Measurements from ENCODE around the gene ABHD17A. TPM values are rescaled to one million over a fixed set of nuclear protein-coding genes. Genes with fewer than 3 reads are reported as not detected.

ABHD17A gene
- total and polyA plus RNA-seq, 9 donors: 55.7 to 73.5 (median 59.0) TPM

DNA sequence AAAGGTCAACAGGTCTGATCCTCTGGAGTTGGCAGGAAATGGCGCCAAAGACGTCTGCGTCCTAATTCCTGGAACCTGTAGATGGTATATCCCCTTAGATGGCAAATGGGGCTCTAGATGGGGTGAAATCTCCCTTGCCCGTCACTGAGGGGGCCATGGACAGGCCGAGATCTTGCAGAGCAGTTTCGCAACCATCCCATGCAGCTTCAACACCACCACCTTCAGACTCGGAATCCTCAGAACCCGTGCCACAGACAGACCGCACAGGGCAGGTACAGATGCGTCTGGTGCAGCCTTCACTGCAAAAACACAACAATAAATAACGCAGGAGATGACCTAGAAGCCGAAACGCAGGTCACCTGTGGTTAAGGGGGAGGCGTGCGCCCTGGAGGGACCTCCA is 54.7 kb downstream of the ABHD17A start:
- Histone ChIP-seq H3K4me1 (ENCODE audit: control insufficient read depth, insufficient read depth, low read length) (peaks cover 11% of the 10 kb centered on the region), H3K9me3 (replicated peaks; ENCODE audit: control insufficient read depth, low read depth, low read length) (no peaks in the 10 kb centered on the region), H3K27ac (ENCODE audit: low read length) (no peak overlapping the region), H3K36me3 (ENCODE audit: control insufficient read depth, insufficient read depth, low read length) (peaks cover 38% of the 10 kb centered on the region), H3K27me3 (ENCODE audit: control insufficient read depth, insufficient read depth, low read length) (no peaks in the 10 kb centered on the region), H3K4me3 (ENCODE audit: low read length) (no peak overlapping the region)
- no peak for DNase-seq
- 85% methylated on average over 4 of the region's 15 CpGs for WGBS (ENCODE audit: insufficient coverage)

DNA sequence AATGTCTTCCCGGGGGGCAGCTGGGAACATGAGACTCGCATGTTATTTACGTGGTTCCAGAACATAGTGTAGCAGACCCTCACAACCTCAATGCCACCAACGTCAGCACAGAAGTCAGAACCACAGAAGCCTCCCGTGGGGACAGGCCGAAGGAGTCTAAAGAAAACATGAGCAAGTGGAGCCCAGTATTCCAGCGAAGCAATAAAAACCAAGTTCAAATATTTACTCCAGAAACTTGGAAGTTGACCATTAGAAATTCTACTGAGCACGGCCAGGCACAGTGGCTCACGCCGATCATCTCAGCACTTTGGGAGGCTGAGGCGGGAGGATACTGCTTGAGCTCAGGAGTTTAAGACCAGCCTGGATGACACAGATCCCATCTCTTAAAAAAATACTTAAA is 55.3 kb downstream of the ABHD17A start:
- peaks cover 40% of the 10 kb centered on the region for H3K36me3 ChIP-seq (ENCODE audit: control insufficient read depth, insufficient read depth, low read length)

DNA sequence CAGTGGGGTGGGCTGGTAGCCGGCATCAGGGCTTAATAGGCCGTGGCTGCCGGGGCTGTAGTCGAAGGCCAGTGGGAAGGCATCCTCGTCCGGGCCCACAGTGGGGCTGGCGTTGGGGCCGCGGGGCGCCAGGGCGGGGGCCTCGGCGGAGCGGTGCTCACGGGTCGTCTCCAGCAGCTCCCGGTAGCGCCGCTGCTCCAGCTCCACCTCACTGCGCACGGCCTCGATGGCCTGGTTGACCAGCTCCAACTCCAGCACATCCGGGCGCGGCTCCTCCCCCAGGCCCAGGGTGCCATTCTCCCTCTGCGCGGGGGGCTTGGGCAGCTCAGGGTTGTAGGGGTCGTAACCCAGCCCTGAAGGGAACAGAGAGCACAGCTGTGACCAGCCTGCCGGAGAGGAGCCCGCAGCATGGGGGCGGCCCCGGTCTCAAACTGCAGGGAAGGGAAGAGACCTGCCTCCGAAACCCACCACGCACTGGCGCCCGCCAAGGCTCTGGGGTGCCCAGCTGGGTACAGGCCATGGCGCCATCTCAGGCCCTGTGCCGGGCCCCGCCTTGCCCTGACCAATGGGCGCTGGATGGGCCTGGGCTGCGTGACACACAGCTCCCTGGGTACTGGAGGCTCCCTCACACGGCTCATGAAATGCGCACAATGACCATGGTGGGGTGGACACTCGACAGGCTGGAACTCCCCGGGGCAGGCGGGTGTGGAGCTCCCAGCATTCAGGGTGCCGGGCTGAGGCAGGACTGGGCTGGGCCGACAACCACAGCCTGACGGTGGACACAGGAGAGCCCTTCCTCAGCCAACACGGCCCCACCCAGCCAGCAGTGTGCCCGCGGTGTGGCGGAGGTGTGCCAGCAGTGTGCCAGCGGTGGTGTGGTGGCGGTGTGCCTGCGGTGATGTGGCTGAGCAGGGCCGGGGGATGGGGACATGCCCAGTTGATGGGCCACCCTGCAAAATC is 56.7 kb downstream of the ABHD17A start:
- Histone ChIP-seq H3K27ac (ENCODE audit: low read length) (no peak overlapping the region), H3K36me3 (ENCODE audit: control insufficient read depth, insufficient read depth, low read length) (peaks cover 51% of the 10 kb centered on the region), H3K27me3 (ENCODE audit: control insufficient read depth, insufficient read depth, low read length) (no peaks in the 10 kb centered on the region), H3K9me3 (replicated peaks; ENCODE audit: control insufficient read depth, low read depth, low read length) (no peaks in the 10 kb centered on the region), H3K4me1 (ENCODE audit: control insufficient read depth, insufficient read depth, low read length) (peaks cover 11% of the 10 kb centered on the region), H3K4me3 (ENCODE audit: low read length) (no peak overlapping the region)
- 93% methylated on average over 49 of the region's 57 CpGs for WGBS (ENCODE audit: insufficient coverage)
- no peak for DNase-seq

More for the DNA sequence above, 55.3 kb downstream of the ABHD17A start:
- Histone ChIP-seq H3K27me3 (ENCODE audit: control insufficient read depth, insufficient read depth, low read length) (no peaks in the 10 kb centered on the region), H3K4me1 (ENCODE audit: control insufficient read depth, insufficient read depth, low read length) (peaks cover 11% of the 10 kb centered on the region), H3K4me3 (ENCODE audit: low read length) (no peak overlapping the region), H3K27ac (ENCODE audit: low read length) (no peak overlapping the region), H3K9me3 (replicated peaks; ENCODE audit: control insufficient read depth, low read depth, low read length) (no peaks in the 10 kb centered on the region)
- DNase-seq: no peak
- 77% methylated on average over 5 of the region's 11 CpGs for WGBS (ENCODE audit: insufficient coverage)

DNA sequence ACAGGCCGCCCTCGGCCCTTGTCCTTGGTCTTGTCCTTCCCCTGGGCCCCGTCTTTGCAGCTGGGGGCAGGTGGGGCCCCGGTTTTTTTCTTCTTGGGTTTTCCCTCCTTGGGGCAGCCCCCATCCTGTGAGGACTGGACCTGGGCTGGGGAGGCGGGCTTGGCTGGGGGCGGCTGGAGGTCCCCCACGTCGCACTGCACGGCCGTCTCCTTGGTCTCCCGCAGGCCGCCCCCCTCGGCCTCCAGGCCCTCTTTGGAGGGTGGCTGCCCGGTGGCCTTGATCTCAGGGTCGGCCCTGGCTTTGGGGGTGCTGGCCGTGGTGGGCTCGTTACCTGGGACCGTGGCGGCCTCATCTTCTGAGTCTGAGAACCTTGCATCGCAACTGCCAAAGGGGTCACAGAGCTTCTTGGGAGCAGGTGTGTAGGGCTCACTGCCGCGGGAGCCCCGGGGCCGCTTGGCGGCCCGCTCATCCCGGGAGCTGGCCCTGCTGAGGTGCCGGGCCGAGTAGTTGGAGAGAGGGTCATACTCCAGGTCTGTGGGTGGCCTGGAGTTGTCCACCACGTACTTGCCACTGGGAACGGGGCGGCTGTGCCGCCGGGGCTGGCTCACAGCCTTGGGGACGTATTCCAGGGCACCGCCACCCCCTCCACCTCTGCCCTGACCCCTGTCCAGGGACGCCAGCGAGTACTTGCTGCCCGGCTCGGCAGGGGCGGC is 57.6 kb downstream of the ABHD17A start:
- Histone ChIP-seq H3K27me3 (ENCODE audit: control insufficient read depth, insufficient read depth, low read length) (no peaks in the 10 kb centered on the region), H3K36me3 (ENCODE audit: control insufficient read depth, insufficient read depth, low read length) (peaks cover 56% of the 10 kb centered on the region), H3K4me3 (ENCODE audit: low read length) (no peak overlapping the region), H3K27ac (ENCODE audit: low read length) (no peak overlapping the region), H3K4me1 (ENCODE audit: control insufficient read depth, insufficient read depth, low read length) (peaks cover 11% of the 10 kb centered on the region), H3K9me3 (replicated peaks; ENCODE audit: control insufficient read depth, low read depth, low read length) (no peaks in the 10 kb centered on the region)
- DNase-seq: no peak
- 85% methylated on average over 30 of the region's 41 CpGs for WGBS (ENCODE audit: insufficient coverage)

Other genes starting within 250 kb of the ABHD17A start
- gene TCF3, start 232.9 kb downstream of the ABHD17A start, total RNA-seq: 73.5 TPM
- gene TCF3, start 232.9 kb downstream of the ABHD17A start, polyA plus RNA-seq (ENCODE audit: insufficient read depth in 1 of 8, insufficient read length in 8 of 8, low replicate concordance in 1 of 8): 100 to 1,000 TPM; 111 to 153 (median 127) TPM
- not detected for gene ONECUT3, start 132.0 kb downstream of the ABHD17A start, total RNA-seq
- under 1 TPM in 6 of 8 donors, not detected in 2; 0.01 to 0.05 (median 0.03) TPM for gene ONECUT3, start 132.0 kb downstream of the ABHD17A start, polyA plus RNA-seq (ENCODE audit: insufficient read depth in 1 of 8, insufficient read length in 8 of 8, low replicate concordance in 1 of 8)
- gene ATP8B3, start 73.2 kb downstream of the ABHD17A start, total RNA-seq: 0.35 TPM
- 1 to 10 TPM in 2 of 8 donors, under 1 TPM in 6; 0.45 to 1.2 (median 0.71) TPM for gene ATP8B3, start 73.2 kb downstream of the ABHD17A start, polyA plus RNA-seq (ENCODE audit: insufficient read depth in 1 of 8, insufficient read length in 8 of 8, low replicate concordance in 1 of 8)
- 4.8 TPM for gene REXO1, start 37.0 kb downstream of the ABHD17A start, total RNA-seq
- gene REXO1, start 37.0 kb downstream of the ABHD17A start, polyA plus RNA-seq (ENCODE audit: insufficient read depth in 1 of 8, insufficient read length in 8 of 8, low replicate concordance in 1 of 8): 10 to 100 TPM; 18.8 to 26.9 (median 24.1) TPM
- 4.1 TPM for gene KLF16, start 21.9 kb downstream of the ABHD17A start, total RNA-seq
- 10 to 100 TPM in 7 of 8 donors, 1 to 10 TPM in 1; 9.9 to 15.0 (median 12.7) TPM for gene KLF16, start 21.9 kb downstream of the ABHD17A start, polyA plus RNA-seq (ENCODE audit: insufficient read depth in 1 of 8, insufficient read length in 8 of 8, low replicate concordance in 1 of 8)
- 1.0 TPM for gene ADAT3, start 19.9 kb upstream of the ABHD17A start, total RNA-seq
- gene ADAT3, start 19.9 kb upstream of the ABHD17A start, polyA plus RNA-seq (ENCODE audit: insufficient read depth in 1 of 8, insufficient read length in 8 of 8, low replicate concordance in 1 of 8): 1 to 10 TPM; 1.5 to 3.3 (median 2.3) TPM
- 14.9 TPM for gene SCAMP4, start 19.9 kb upstream of the ABHD17A start, total RNA-seq
- gene SCAMP4, start 19.9 kb upstream of the ABHD17A start, polyA plus RNA-seq (ENCODE audit: insufficient read depth in 1 of 8, insufficient read length in 8 of 8, low replicate concordance in 1 of 8): 10 to 100 TPM; 26.4 to 45.3 (median 33.7) TPM
- gene CSNK1G2, start 55.7 kb upstream of the ABHD17A start, total RNA-seq: 33.2 TPM
- gene CSNK1G2, start 55.7 kb upstream of the ABHD17A start, polyA plus RNA-seq (ENCODE audit: insufficient read depth in 1 of 8, insufficient read length in 8 of 8, low replicate concordance in 1 of 8): 10 to 100 TPM; 32.2 to 46.2 (median 42.3) TPM
- gene BTBD2, start 130.2 kb upstream of the ABHD17A start, total RNA-seq: 28.6 TPM
- 10 to 100 TPM; 57.2 to 87.5 (median 74.6) TPM for gene BTBD2, start 130.2 kb upstream of the ABHD17A start, polyA plus RNA-seq (ENCODE audit: insufficient read depth in 1 of 8, insufficient read length in 8 of 8, low replicate concordance in 1 of 8)
- 64.6 TPM for gene MKNK2, start 165.7 kb upstream of the ABHD17A start, total RNA-seq
- gene MKNK2, start 165.7 kb upstream of the ABHD17A start, polyA plus RNA-seq (ENCODE audit: insufficient read depth in 1 of 8, insufficient read length in 8 of 8, low replicate concordance in 1 of 8): 100 to 1,000 TPM in 1 of 8 donors, 10 to 100 TPM in 7; 56.9 to 115 (median 76.2) TPM
- 7.4 TPM for gene MOB3A, start 210.8 kb upstream of the ABHD17A start, total RNA-seq
- gene MOB3A, start 210.8 kb upstream of the ABHD17A start, polyA plus RNA-seq (ENCODE audit: insufficient read depth in 1 of 8, insufficient read length in 8 of 8, low replicate concordance in 1 of 8): 10 to 100 TPM; 14.7 to 22.1 (median 17.3) TPM
- gene IZUMO4, start 211.4 kb upstream of the ABHD17A start, total RNA-seq: 1.8 TPM
- 1 to 10 TPM; 1.7 to 4.0 (median 2.1) TPM for gene IZUMO4, start 211.4 kb upstream of the ABHD17A start, polyA plus RNA-seq (ENCODE audit: insufficient read depth in 1 of 8, insufficient read length in 8 of 8, low replicate concordance in 1 of 8)

Measured in muscle of leg (tissue), 11 donors.